Measurements from ENCODE around the gene BCHE. TPM values are rescaled to one million over a fixed set of nuclear protein-coding genes. Genes with fewer than 3 reads are reported as not detected.

BCHE gene
- total RNA-seq, 4 donors from 2014 or later, result 8.2 to 13.7 (median 11.3) TPM; not detected in 1

- no peak overlapping the region for H3K27ac ChIP-seq
- no peaks in the 10 kb centered on the region for H3K9me3 ChIP-seq
- no peaks in the 10 kb centered on the region for H3K36me3 ChIP-seq
- no peak for TF ChIP-seq POLR2A (IDR thresholded peaks at IDR 0.05)
- no peak for TF ChIP-seq POLR2AphosphoS5 (IDR thresholded peaks at IDR 0.05)
- no peak for TF ChIP-seq EP300 (IDR thresholded peaks at IDR 0.05; ENCODE audit: low read depth)
- TF ChIP-seq CTCF (IDR thresholded peaks at IDR 0.05), result no peak
- H3K4me3 ChIP-seq, result no peak overlapping the region
- H3K27me3 ChIP-seq, result no peaks in the 10 kb centered on the region
- no peaks in the 10 kb centered on the region for H3K4me1 ChIP-seq
- DNase-seq, result no peak
- in situ Hi-C loops (cut with MboI; ENCODE audit: low pct_ligation_motif_present in 1 of 4, low pct_unique_long_range_greater_than_20kb in 1 of 4, low sequenced_read_pairs in 3 of 4) (no loop called here), intact Hi-C loops (cut with DNase I; ENCODE audit: low total_unique reads) (no loop called here)
- 34 to 50% methylated on average over 2 of the region's 2 CpGs for WGBS, 2 donors (ENCODE audit: low coverage in 1 of 2)
These were observed 15.0 kb upstream of the BCHE start for GRCh38 chr3:165852191-165852590.

- Histone ChIP-seq H3K36me3 (no peaks in the 10 kb centered on the region), H3K9me3 (no peaks in the 10 kb centered on the region), H3K4me3 (no peak overlapping the region), H3K27ac (no peak overlapping the region), H3K4me1 (no peaks in the 10 kb centered on the region), H3K27me3 (no peaks in the 10 kb centered on the region)
- TF ChIP-seq POLR2A (IDR thresholded peaks at IDR 0.05) (no peak), CTCF (IDR thresholded peaks at IDR 0.05) (no peak), EP300 (IDR thresholded peaks at IDR 0.05; ENCODE audit: low read depth) (no peak), POLR2AphosphoS5 (IDR thresholded peaks at IDR 0.05) (no peak)
- no peak for DNase-seq
- 85 to 92% methylated on average over 6 of the region's 6 CpGs for WGBS, 2 donors (ENCODE audit: low coverage in 1 of 2)
- in situ Hi-C loops (cut with MboI; ENCODE audit: low pct_ligation_motif_present in 1 of 4, low pct_unique_long_range_greater_than_20kb in 1 of 4, low sequenced_read_pairs in 3 of 4) (no loop called here), intact Hi-C loops (cut with DNase I; ENCODE audit: low total_unique reads) (no loop called here)
These were observed 8.8 kb upstream of the BCHE start for GRCh38 chr3:165846056-165846455.

- no peak for TF ChIP-seq CTCF (IDR thresholded peaks at IDR 0.05)
- no peak for TF ChIP-seq POLR2AphosphoS5 (IDR thresholded peaks at IDR 0.05)
- no peak for TF ChIP-seq POLR2A (IDR thresholded peaks at IDR 0.05)
- no peak for TF ChIP-seq EP300 (IDR thresholded peaks at IDR 0.05; ENCODE audit: low read depth)
- 72 to 73% methylated on average over 8 to 9 of the region's 9 CpGs for WGBS, 2 donors (ENCODE audit: low coverage in 1 of 2)
- Histone ChIP-seq H3K27ac (no peak overlapping the region), H3K27me3 (no peaks in the 10 kb centered on the region), H3K9me3 (no peaks in the 10 kb centered on the region), H3K4me3 (no peak overlapping the region), H3K36me3 (no peaks in the 10 kb centered on the region), H3K4me1 (no peaks in the 10 kb centered on the region)
- intact Hi-C loops (cut with DNase I; ENCODE audit: low total_unique reads), result no loop called here
- in situ Hi-C loops (cut with MboI; ENCODE audit: low pct_ligation_motif_present in 1 of 4, low pct_unique_long_range_greater_than_20kb in 1 of 4, low sequenced_read_pairs in 3 of 4), result no loop called here
- no peak for DNase-seq
These were observed 2.3 kb upstream of the BCHE start for GRCh38 chr3:165839296-165840076.

- Histone ChIP-seq H3K36me3 (no peaks in the 10 kb centered on the region), H3K27me3 (no peaks in the 10 kb centered on the region), H3K4me1 (no peaks in the 10 kb centered on the region), H3K9me3 (no peaks in the 10 kb centered on the region), H3K4me3 (no peak overlapping the region), H3K27ac (no peak overlapping the region)
- intact Hi-C loops (cut with DNase I; ENCODE audit: low total_unique reads), result no loop called here
- TF ChIP-seq POLR2AphosphoS5 (IDR thresholded peaks at IDR 0.05), result no peak
- no peak for TF ChIP-seq CTCF (IDR thresholded peaks at IDR 0.05)
- TF ChIP-seq POLR2A (IDR thresholded peaks at IDR 0.05), result no peak
- no peak for TF ChIP-seq EP300 (IDR thresholded peaks at IDR 0.05; ENCODE audit: low read depth)
- in situ Hi-C loops (cut with MboI; ENCODE audit: low pct_ligation_motif_present in 1 of 4, low pct_unique_long_range_greater_than_20kb in 1 of 4, low sequenced_read_pairs in 3 of 4), result no loop called here
- 79 to 90% methylated on average over 1 of the region's 1 CpG for WGBS, 2 donors (ENCODE audit: low coverage in 1 of 2)
- no peak for DNase-seq
These were observed 578 bp upstream of the BCHE start for GRCh38 chr3:165837801-165838200.

Measured in transverse colon (tissue), 4 donors.